RCC 7860 (cell line): ENCODE measurements around the gene ZG16B.

Experiments used
- DNase-seq: peaks from one replicate; pipeline ENCODE4 v3.0.0-alpha.2; 2015; ENCODE audit warnings: low spot score
- FAIRE-seq: peaks from 2 replicates; lab custom pipeline; 2012; peaks lifted over from hg19 to GRCh38; lab: Jason Lieb, UNC

ZG16B gene

DNA sequence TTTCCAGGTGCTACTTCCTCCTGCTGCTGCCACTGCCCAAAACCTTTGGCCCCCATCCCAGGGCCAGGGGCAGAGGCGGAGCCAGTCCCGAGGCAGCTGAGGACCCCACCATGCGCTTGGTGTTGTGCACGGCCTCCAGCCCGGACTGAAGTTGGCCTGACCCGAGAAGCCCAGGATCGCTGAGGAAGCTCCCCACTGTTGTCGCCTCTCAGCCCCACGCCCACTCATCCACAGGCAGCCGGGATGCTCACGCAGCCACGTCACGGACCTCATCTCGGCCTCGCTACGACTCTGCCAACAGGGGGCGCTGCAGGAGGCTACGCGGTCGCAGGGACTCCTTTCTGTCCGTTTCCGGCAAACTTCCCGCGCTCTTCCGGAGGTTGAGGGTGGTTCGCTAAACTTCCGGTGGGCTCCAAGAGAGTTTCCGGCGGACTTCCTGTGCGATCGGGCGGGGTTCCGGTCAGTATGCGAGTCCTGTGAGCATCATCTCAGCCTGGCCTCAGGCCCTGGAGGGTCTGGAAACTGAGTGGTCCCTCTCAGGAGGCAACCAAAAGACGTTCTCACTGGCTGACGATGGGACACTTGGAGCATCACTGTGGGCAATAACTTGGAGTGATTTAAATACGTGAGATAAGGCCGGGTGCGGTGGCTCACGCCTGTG is 12.4 kb downstream of the ZG16B start:
- no peak for DNase-seq
- FAIRE-seq: no peak

DNA sequence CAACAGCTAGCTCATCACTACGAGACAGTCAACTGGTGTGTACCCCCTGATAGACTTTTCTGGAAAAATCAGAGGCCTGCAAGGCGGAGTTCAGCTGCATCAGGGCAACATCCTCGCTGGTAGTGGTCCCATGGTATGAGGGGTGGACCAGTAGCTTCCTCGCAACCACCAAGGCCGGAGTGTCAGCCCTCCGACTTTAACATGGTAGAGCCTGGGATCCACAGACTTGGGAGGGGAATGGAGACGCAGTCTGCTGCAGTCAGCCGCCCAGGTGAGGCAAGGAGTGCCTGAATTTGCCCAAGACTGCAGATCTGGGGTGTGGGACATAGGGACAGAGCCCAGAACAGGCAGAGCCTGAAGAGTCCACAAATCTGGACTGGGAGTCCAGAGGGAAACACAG is 13.4 kb downstream of the ZG16B start:
- FAIRE-seq (no peak), DNase-seq (no peak)

DNA sequence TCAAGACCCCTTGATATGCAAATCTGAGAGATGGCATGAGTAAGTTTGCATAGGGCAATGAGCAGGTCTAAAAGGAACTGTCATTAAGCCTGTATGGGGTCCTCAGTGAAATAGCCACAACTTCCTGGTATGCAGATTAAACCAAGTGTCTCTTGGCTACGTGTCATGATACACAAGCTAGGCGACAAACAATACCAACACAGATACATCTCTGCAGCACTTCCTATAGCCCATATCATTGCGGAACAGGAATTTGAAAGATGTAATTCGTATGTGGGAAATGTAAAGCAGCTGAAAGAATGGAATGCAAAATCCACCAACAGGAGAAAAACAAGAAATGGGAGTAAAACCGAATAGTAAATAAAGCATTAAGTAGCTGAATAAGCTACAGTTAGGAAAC is 15.0 kb downstream of the ZG16B start:
- FAIRE-seq: no peak
- DNase-seq: no peak

DNA sequence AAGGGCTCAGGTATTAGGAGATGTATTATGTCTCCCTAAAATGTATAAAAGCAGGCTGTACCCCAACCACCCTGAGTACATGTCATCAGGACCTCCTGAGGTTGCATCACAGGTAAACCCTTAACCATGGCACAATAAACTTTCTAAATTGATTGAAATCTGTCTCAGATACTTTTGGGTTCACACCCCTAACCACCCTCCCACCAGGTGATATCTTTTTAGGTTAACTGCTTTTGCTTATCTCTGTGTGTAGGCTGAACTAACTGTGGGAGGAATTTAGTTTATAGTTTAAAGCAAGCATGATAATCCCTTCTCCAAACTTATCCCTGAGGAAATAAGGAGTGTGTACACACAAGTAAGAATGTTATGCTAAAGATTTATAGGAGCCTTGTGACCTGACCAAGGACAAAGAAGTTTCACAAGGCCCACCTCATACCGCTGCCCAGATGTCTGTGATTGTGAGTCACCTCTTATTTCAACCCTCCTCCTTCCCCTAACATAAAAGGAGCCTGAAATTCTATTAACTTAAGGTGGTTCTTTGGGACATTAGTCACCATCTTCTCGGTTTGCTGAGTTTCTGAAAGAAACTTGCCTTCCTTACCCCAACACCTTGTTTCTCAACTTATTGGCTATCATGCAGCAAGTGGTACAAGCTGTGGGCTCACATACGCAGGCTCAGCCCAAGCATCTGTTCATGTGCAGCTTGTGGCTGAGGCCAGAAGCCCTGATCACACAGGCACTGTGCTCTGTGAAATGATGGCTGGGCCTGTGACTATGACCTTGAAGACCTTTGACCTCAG is 16.6 kb downstream of the ZG16B start:
- DNase-seq (peak; percentile 71), FAIRE-seq (peak; percentile 89)

DNA sequence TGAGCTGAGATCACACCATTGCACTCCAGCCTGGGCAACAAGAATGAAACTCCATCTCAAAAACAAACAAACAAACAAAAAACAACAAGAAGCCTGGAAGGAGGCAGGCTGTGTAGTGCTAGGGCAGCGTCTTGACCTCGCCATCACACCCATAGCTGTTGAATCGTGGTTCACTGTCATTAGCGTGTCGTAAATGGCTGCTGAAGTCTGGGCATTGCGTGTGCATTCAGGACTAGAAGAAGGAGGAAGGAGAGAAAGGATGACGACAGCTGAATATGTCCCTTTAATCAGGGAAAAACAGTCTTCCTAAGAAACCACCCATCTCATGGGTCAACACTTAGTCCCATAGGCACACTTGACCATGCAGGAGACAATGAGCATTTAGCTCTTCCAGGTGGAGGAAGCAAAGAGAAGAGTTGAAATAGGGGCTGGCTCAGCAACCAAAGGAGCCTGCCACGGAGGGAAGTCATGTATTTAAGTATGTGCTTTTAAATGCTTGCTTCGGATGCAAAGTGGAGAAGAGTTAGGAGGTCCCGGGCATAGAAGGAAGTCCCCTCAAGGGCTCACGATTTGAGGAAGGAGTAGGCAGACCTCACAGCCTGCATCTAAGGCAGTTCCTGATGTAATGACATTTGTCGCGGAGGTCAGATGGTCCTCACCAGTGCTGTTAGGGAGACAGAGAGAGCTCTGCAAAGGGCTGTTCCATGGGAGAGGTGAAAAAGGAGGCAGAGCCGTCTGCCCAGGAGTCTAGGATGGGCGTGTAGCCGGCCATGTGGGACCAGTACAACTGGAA is 19.0 kb downstream of the ZG16B start:
- DNase-seq (no peak), FAIRE-seq (no peak)

DNA sequence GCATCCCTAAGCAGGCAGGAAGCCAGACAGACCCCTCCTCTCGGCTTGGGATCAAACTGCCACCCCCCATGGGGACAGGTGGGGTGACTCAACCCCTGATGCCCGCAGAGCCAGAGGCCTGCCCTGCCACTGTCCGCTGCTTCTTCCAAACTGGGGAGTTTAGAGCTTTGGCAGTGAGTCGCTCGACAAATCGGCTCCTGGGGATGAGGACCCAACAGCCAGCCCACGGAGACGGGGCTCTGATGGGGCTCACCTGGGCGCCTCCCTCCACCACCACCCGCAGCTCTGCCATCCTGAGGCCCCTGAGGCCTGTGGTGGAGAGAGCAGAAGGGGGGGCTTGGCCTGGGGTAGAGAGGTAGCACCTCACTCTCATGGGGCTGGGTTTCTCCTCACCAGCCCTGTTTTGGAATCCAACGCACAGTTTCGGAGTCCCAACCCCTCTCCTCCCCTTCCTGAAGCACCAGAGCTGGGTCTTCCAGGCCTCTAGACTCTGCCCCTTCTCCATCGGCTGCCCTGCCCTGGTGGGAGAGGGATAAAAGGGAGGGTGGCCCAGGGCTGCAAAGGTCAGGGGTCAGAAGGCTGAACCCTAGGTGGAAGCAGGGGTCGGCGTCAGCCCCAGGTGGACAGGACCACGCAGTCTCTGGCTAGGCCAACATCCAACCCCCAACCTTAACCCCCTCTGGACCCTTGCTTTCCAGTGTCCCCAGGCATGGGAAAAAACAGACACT is 22.1 kb downstream of the ZG16B start:
- FAIRE-seq (no peak), DNase-seq (no peak)

DNA sequence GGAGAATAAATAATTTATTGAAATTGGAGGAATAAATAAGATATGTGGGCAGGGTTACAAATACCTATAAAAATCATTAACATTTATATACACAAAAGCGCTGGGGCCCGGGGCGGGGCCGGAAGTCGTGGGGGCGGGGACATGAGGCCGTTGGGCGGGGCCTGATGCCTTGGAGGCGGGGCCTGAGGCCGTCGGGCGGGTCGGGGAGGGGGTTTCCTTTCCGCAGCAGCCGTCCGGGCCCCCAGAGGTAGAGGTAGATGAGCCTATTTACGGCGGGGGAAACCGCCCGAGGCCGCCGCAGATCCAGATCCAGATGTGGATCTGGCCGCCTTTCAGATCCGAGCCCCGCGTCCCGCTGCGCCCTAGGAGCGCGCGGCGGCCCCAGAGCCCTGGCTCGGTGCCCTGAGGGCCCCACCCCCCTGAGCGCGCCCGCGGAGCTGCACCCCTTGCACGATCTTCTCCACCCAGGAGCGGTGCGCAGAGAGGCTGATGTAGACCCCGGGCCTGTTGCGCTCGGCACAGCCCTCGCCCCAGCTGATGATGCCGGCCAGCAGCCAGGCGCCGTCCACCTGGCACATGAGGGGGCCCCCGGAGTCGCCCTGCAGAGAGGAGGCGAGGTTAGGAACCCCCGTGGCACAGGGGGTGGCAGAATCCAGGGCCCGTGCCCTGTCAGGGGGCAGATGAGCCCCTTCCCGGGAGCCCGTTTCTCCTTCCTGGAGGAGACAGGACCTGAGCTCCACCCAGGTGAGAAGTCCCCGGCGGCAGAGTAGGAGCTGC is 22.8 kb downstream of the ZG16B start:
- FAIRE-seq (no peak), DNase-seq (no peak)

DNA sequence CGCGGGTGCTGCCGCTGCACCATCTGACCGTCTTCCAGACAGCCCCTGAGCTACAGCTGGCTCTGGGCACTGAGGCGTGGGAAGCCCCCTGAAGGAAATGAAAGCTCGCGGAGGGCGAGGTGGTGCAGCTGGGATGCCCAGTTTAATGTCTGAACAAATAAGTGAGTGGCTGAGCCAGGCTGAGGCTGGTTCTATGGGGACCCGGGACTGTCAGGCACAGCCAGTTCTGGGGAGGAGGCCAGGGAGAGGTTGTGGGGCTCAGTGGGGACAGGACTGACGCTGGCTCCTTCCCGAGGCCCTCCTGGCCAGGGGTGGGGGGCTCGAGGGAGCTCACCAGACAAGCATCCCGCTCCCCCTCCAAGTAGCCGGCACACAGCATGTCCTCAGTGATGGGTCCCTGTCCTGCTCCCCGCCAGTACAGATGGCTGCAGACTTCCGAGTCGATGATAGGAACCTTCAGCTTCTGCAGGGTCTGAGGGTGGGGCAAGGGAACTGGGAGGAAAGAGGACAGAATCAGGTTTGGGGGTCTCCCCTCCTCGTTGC is 23.5 kb downstream of the ZG16B start:
- DNase-seq: no peak
- no peak for FAIRE-seq

DNA sequence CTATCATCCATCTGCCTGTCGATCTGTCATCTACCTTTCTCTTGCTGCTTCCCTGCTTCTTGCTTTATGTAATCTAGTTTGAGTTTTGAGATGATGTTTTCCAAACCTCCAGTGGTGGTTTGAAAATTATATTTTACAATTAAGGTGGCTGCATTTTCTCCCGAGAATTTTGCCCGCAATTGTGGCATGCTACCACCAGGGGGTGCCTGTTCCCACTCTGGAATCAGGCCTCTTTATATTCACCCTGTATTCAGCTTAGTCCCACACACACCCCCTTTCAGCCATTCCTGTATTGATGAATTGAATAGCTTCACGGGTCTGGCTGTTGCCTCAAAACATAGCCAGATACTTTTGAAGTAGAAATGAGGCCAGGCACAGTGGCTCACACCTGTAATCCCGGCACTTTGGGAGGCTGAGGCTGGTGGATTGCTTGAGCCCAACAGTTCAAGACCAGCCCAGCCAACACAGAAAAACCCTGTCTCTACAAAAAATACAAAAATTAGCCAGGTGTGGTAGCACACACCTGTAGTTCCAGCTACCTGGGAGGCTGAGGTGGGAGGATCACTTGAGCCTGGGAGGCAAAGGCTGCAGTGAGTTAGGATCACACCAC is 24.7 kb downstream of the ZG16B start:
- FAIRE-seq (peak; percentile 62), DNase-seq (peak; percentile 22)

DNA sequence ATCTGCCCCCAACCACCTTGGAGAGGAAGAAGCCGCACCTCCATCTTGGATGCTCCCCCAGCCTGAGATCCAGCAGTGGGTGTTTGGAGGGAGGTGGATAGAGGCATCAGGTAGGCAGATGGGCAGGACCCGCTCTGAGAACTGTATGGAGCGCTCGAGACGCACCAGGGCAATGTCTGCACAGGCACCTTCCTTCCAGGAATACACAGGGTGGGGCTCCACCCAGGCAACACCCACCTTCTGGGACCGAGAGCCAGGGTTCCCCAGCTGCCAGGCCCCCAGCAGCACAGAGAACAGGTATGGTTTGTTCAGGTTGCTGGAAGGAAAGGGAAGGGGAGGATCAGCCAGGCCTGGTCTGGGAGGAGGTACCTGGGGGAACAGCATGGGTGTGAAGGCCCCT is 25.4 kb downstream of the ZG16B start:
- no peak for FAIRE-seq
- DNase-seq: no peak

DNA sequence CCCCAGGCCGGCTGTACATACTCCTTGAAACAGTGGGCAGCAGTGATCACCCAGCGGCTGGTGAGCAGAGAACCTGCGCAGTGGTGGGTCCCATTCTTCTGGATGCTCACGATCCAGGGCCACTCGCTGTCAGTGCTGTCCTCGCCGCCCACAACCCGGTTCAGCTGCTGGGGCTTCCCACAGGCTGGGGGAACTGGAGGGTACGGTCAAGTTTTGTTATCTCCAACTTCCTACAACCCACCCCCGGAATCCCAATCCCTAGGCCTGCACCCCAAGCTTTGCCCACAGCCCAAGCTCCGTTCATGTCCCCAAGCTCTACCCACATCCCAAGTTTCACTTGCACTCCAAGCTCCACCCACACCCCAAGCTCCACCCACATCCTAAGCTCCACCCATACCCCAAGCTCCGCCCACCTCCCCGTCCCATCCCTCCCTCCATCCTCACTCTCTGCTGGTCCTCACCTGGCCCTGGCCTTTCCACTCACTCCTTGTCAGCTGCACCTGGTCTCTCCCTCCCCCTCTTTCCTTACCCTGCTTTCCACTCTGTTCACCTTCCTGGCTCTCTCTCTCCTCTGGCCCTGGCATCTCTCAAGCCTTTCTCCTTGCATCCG is 26.1 kb downstream of the ZG16B start:
- no peak for FAIRE-seq
- DNase-seq: no peak

DNA sequence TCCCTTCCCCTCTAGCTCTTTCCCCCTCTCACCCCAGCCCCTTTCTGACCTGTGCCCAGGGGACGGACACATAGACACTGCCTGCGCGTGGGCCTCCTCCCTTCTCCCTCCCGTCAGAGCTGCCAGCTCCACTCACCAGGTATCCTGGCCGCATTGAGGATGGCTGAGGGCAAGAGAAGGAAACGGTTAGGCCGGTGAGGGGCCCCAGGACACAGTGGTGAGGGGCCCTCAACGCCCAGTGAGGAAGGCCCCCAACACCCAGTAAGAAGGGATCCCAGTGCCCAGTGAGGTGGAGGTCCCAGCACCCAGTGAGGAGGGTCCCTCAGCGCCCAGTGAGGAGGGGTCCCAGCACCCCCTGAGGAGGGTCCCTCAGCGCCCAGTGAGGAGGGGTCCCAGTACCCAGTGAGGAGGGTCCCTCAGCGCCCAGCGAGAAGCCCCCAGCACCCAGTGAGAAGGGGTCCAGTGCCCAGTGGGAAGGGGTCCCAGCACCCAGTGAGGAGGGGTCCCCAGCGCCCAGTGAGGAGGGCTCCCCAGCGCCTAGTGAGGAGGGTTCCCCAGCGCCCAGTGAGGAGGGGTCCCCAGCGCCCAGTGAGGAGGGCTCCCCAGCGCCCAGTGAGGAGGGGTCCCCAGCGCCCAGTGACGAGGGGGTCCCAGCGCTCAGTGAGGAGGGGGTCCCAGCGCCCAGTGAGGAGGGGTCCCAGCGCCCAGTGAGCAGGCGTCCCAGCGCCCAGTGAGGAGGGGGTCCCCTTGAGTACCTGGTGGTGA is 26.8 kb downstream of the ZG16B start:
- DNase-seq (no peak), FAIRE-seq (no peak)

DNA sequence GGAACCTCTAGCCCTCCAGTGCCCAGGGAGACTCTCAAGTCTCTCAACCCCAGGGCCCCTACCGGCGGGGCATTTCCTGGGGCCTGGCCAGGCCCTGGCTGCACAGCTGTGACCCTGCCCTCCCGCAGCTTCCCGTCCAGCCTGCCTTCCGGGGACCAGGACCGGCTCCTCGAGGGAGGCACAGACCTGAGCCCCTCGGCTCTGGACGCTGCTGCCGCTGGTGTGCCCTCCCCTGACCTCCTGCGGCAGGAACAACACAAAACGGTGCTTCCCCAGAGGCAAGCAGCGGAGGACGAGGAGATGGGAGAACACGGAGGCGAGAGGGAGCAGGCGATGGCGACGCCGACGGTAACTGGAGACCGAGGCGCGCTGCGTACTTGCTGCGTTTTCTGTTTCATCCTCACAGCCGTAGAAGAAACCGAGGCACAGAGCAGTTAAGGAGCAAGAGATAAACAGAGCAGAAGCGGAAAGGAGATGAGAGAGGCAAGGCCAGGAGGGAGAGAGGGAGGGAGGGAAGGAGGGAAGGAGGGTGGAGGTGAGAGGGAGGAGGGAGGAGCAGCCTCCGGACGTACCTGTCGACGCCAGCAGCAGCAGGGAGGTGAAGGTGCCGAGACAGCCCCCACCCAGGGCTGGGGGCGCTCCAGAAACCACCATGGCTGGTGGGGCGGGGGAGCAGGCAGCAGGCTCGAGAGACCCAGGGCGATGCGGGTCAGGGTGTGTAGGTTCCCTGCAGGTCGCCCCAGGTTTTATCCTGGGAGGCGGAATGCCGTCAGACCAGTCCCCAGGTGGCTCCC is 27.5 kb downstream of the ZG16B start, which contains the start of gene PRSS22:
PRSS22 (minus strand) TSS at position 720 of the 794 bp plus-strand sequence; CDS start at position 654, 66 bp downstream.
- no peak for DNase-seq
- FAIRE-seq: no peak

DNA sequence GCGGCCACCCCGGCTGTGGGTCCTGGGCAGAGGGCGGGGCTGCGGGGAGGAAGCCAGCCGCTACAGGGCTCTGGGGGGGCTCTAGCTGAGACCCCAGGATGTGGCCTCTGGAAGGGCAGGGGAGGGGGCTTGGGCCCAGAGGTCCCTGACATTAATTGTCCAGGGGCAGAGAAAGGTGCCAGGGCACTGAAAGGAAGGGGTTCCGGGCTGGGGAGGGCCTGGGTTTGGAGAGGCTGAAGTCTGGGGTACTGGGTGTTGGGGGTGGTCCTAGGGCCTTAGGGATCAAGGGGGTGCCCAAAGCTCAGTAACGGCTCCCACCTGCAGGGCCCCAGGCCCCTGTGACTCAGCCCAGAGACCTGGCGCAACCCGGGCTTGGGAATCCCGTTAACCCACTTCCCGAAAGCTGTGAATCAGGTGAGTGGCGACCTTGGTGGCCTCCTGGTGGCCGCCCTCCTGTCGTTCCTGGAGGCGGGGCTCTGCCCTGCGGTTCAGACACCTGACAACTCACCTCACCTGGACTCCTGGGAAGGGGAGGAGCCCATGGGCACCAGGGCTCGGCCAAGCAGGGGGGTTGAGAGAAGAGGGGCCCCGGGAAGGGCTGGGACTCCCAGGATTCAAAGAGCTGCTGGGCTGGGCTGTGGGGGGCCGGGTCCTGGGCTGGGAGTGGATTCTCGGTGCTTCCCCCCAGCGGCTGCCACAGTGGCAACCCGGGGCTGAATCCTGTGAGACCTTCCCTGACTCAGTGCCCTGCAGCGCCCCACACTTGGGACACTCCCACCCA is 28.3 kb downstream of the ZG16B start:
- FAIRE-seq (no peak), DNase-seq (no peak)

DNA sequence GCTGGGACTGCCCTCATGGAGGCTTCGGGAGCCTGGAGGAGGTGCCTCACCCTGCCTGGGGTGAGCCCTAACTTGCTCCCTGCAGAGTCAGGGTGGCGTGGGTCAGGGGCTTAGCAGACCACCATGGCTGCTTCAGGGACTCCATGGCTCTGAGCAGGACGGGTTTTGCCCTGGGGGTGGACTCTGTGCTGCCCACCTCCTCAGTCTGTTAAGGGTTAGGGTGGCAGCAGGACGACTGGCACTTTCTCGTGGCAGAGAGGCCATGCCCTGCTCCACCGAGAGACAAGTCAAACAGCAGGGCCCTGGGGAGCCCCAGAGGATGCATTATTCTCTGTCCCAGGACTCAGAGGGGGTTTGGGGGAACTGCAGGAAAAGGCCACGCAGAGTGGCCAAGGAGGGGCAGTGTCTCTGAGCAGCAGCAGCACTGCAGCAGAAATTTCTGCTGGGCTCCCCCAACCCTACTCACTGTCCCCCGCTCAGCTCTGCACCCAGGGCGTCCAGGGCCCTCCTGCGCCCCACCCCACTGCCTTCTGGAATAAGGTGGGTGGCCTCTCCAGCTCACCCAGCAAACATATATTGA is 29.7 kb downstream of the ZG16B start:
- no peak for FAIRE-seq

DNA sequence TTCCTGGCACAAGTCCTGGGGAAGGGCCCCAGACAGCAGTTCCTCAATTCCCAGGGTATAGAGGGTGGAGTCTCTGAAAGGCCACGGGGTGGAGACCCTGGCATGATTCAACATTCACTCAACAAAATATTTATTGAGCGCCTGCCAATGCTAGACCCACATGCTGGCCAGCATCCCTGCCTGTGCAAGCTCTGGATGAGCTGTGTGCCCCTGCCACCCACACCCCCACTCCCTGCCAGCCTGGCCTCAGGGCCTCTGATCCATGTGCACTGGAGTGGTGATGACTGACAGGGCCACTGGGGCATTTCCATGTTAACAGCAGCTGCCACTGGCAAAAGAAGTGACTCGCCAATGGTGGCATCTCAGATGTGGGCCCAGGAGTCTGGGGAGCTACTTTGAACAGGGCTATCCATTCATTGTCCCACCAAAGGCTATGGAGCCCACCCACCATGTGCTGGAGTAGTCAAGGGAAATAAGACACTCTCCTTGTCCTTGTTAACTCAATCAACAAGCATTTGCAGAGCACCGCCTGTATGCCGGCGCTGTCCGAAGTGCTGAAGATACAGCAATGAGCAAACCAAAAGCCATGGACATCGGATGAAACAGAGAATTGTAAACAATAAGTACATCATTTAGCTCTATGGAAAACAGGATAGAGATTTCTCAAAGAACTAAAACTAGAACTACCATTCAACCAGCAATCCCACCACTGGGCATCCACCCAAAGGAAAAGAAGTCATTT is 30.9 kb downstream of the ZG16B start:
- FAIRE-seq (peak; percentile 55), DNase-seq (peak; percentile 72)

More for the DNA sequence above, 29.7 kb downstream of the ZG16B start:
- no peak for DNase-seq
